ENCODE results near the gene NEK10.

The NEK10 gene

GRCh38 chr3:27224197-27224596, 145.0 kb downstream of the NEK10 start:
- DNase-seq, result no peak

DNA sequence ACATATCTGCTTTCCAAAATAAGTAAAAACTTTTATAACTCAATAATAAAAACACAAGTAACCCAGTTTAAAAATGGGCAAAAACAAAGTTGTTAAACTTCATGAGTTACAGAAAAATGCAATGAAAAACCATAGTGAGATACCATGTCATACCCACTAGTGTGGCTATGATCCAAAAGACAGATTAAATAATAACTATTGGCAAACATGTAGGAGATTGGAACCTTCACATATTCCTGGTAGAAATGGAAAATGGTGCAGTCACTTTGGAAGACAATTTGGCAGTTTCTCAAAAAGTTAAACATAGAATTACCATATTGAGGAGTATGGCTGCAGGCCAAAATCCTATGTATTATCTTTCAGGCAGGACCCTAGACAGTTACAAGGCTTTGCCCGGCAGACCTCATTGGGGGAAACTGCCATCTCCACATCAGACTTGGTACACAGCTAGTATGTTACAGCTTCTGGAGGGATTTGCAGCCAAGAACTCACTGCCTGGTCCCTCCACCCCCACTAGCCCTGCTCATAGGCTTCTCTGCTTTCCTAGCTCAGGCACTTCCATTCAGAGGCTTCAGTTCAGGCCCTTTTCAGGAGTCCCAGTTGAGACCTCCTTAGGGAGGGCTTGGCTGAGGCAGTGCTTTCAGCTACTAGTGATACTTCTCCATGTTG, 147.8 kb downstream of the NEK10 start:
- DNase-seq, result no peak

GRCh38 chr3:27220166-27220565, 149.0 kb downstream of the NEK10 start:
- no peak for DNase-seq

- no peak for DNase-seq
These were observed 149.9 kb downstream of the NEK10 start for GRCh38 chr3:27219127-27219845.

DNA sequence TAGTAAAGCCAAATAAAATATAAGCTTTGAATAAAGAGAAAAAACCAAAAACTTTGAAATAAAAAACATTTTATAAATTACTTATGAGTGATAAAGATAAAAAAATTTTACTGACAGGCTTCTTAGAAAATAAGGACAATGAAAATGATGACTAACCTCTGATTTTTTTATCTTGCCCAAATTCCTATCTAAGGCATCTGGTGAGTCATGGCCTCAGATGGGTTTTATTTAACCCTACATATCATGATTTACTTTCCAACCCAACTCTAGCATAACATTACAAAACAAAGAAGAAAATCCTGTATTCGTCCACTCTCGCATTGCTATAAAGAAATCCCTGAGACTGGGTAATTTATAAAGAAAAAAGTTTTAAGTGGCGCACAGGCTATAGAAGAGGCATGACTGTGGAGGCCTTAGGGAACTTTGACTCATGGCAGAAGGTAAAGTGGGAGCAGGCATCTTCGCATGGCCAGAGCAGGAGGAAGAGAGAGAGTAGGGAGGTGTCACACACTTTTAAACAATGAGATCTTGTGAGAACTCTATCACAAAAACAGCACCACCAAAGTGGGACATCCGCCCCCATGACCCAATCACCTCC, 152.1 kb downstream of the NEK10 start:
- DNase-seq, result no peak

- DNase-seq, result no peak
These were observed 152.8 kb downstream of the NEK10 start for GRCh38 chr3:27216295-27216855.

- DNase-seq, result no peak
These were observed 155.7 kb downstream of the NEK10 start for GRCh38 chr3:27213450-27213849.

GRCh38 chr3:27209617-27210264, 159.4 kb downstream of the NEK10 start:
- no peak for DNase-seq

DNA sequence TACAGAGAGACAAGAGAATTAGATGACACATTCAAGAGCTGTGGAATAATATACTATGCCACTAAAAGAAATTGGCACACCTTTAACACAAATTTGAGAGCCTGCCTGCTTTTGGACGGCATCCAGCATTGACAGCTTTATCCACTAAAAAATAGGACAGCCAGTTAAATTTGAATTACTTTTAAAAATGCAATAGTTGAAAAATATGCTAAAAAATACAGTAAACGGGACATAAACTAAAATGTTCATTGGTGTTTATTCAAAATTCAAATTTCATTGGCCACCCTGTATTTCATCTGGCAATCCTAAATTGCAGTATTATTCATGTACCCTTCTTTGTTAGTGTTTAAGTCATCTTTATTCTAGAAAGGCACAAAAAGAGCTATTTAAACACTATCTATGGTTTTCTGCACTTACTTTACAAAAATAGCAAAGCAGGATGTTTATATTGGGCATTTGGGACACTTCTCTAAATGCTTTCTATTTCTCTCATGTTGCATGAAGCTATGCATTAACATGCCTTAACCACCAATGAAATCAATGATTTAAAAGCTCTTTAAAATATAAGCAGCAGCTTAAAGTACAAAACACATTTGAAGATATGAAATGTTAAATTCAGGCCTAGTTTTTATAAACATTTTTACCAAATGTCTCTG, 160.1 kb downstream of the NEK10 start:
- DNase-seq, result no peak

- DNase-seq, result no peak
These were observed 166.2 kb downstream of the NEK10 start for GRCh38 chr3:27202959-27203358.

- DNase-seq, result no peak
These were observed 167.7 kb downstream of the NEK10 start for GRCh38 chr3:27201492-27201891.

DNA sequence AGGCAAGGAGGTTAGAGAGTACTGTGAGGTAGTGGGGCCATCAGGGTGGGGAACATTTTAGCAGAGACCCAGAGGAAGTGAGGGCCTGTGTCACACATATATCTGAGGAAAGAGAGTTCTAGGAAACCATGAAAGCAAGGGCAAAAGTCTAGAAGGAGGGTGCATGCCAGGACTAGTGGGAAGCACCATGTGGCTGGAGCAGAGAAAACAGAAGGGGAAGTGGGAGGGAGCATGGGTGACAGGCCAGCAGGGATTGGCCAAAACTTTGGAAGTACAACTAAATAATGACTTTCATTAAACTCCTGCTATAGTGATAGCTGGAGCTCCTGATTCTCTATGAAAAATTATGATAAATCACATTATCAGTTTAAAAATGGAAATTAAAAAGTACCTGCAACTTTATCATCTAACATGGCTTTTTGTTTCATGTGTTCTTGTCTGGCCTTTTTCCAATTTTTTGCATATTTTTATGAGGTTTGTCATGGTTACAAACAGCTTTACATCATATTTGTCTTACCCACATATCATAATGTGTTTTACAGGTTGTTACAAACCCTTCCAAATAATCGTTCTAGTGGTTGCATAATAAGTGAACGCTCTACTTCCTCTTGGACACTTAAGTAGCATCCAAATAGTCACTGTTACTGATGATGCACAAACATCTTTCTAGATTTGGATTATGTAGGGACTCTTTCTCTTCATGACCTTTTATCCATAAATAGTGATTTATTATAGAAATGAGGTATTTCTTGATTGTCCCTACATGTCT, 168.3 kb downstream of the NEK10 start:
- DNase-seq, result no peak

- no peak for DNase-seq
These were observed 174.2 kb downstream of the NEK10 start for GRCh38 chr3:27194861-27195483.

DNA sequence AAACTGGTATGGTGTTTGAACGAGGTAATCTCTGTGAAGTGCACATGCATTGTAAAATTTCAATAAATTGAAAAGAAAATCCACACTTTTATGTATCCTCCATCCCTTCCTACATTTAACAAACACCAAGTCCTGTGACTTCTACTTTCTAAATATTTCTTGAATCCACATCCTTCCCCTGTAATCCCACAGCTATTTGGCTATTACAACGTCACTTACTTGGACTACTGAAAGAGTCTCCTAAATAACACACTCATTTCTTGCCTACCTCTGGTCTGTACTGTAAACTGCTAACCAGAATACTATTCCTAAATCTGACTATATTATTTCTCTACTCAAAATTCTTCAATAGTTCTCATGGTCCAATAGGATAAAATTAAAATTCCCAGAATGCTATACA, 176.1 kb downstream of the NEK10 start:
- DNase-seq, result no peak

GRCh38 chr3:27186013-27186412, 183.2 kb downstream of the NEK10 start:
- no peak for DNase-seq

GRCh38 chr3:27185231-27185989, 183.8 kb downstream of the NEK10 start:
- DNase-seq, result no peak

DNA sequence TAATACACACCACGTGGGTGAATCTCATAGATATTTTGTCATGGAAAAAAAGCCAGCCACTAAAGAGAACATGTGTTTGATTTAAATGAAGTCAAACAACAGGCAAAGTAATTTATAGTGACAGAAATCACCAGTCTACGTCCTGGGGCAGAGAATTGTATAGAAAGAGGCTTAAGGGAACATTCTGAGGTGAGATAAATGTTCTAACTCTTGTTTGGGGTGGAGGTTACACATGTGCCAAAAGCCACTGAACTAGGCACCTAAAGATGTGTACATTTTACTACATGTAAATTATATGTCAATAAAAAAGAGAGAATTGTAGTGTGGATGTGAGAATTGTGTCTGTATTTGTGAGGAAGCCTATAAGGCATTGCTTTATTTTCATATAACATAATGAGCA, 184.9 kb downstream of the NEK10 start:
- no peak for DNase-seq

DNA sequence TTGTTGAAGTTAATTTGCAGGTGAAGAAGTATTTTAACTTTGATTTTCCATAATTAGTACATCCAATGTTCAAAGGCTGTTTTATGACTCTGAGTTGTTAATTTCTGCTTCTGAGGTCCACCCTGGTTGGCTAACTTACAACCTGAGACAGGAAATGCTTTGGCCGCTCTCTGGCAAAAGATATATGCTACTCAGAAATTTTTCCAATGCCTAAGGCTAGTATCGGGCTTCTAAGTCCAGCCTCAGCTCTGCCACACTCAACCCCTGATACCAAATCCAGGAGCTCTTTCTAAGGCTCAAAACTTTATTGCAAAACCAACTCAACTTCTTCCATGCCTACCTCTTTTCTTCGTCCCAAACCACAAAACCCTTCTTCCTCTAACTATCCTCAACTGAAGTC, 192.9 kb downstream of the NEK10 start:
- DNase-seq, result no peak

DNA sequence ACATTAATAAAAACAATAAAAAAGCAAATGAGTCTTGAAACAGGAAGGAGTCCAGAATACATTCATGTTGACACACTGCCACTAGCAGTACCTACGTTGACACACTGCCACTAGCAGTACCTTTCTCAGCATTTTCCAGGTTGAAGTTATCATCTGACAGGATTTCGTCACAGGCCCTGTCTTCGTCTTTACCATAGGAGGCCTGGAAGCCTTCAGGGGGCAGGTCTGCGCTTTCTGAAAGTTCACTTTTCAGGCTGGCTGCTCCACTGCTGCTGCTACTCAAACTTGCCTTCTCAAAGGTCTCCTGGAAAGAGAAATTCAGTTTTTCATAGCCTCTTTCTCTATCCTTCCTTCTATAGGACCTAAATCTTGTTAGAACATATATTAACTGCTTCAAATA, 194.7 kb downstream of the NEK10 start:
- DNase-seq, result no peak

DNA sequence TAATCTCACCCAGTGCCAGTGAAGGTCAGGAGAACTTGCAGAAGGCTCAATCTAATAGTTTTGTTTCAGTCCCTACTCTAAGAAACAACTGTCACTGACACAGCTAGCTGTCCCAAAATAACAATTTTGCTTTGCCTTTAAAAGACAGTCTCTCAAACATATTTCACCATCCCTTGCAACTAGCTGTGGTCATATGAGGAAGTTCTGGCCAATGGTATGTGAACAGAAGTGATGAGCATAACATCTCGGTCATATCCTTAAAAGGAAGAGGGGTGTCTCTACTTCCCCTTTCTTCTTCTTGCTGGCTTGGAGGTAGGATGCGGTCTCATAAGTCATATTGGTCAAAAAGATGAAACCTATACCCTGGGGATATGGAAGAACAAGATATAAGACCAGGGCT, 198.1 kb downstream of the NEK10 start:
- DNase-seq, result no peak

GRCh38 chr3:27166888-27167287, 202.3 kb downstream of the NEK10 start:
- DNase-seq, result no peak
